DMS53 treated with DMSO at 0.1 percent for 48 hours (cell line): Measurements from ENCODE around the gene ACAD8.

ENCODE experiments used
- DNase-seq: peaks from one replicate; lab custom pipeline; 2025; ENCODE audit not compliant: unreplicated experiment; lab: John Stamatoyannopoulos, UW

ACAD8 gene

GRCh38 chr11:134253188-134253993 lies at the start of gene ACAD8, which contains the start of gene THYN1:
ACAD8 (plus strand) TSS chr11:134253568; CDS start chr11:134253601, 33 bp downstream.
THYN1 (minus strand) TSS chr11:134253352; CDS start chr11:134252882, 470 bp downstream.
- peak; percentile 93 for DNase-seq

- no peak for DNase-seq
Measured at GRCh38 chr11:134205729-134206128, 47.6 kb upstream of the ACAD8 start.

- DNase-seq = no peak
Measured at GRCh38 chr11:134206185-134206584, 47.2 kb upstream of the ACAD8 start.

- DNase-seq = no peak
Measured at GRCh38 chr11:134207538-134208239, 45.7 kb upstream of the ACAD8 start.

- DNase-seq = no peak
Measured at GRCh38 chr11:134215836-134216235, 37.5 kb upstream of the ACAD8 start.

GRCh38 chr11:134216816-134217215 lies 36.6 kb upstream of the ACAD8 start:
- DNase-seq = no peak

GRCh38 chr11:134223121-134223520 lies 30.2 kb upstream of the ACAD8 start:
- DNase-seq = no peak

GRCh38 chr11:134223836-134224709 lies 29.3 kb upstream of the ACAD8 start, which contains the start of the genes NCAPD3 and VPS26B:
NCAPD3 (minus strand) TSS chr11:134223967; CDS start chr11:134223926, 41 bp downstream.
VPS26B (plus strand) TSS chr11:134224671; CDS start chr11:134225123, 452 bp downstream.
- DNase-seq = peak; percentile 88

- DNase-seq = peak; percentile 14
Measured at GRCh38 chr11:134224710-134225664, 28.4 kb upstream of the ACAD8 start.

- DNase-seq = no peak
Measured at GRCh38 chr11:134226806-134227325, 26.5 kb upstream of the ACAD8 start.

GRCh38 chr11:134228625-134229024 lies 24.7 kb upstream of the ACAD8 start:
- DNase-seq = no peak

GRCh38 chr11:134229126-134229790 lies 24.1 kb upstream of the ACAD8 start:
- no peak for DNase-seq

GRCh38 chr11:134230339-134230738 lies 23.0 kb upstream of the ACAD8 start:
- DNase-seq = no peak

GRCh38 chr11:134231958-134232659 lies 21.3 kb upstream of the ACAD8 start:
- DNase-seq = no peak

GRCh38 chr11:134233729-134234179 lies 19.6 kb upstream of the ACAD8 start:
- DNase-seq = no peak

- no peak for DNase-seq
Measured at GRCh38 chr11:134235399-134235798, 18.0 kb upstream of the ACAD8 start.

- DNase-seq = no peak
Measured at GRCh38 chr11:134236834-134237556, 16.4 kb upstream of the ACAD8 start.

- DNase-seq = no peak
Measured at GRCh38 chr11:134237557-134237922, 15.8 kb upstream of the ACAD8 start.
